Measurements from ENCODE around the gene RASSF8.

The RASSF8 gene

DNA sequence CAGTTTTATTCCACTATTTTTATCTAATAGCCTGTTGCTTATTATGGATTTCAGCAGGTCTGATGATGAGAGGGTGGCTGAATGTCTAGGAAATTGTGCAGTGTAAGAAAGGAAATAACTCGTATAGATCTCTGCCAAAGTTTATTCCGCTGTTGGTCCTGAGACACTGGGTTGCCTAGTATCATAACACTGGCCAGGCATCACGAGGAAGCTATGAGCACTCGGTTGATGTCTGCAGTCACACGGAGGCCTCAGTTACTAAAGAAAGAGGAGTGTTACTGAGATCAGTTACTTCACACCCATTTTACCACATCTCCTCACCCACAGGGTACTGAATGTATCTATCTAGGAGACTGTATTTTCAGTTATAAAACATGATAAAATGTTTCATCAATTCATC lies 144.5 kb downstream of the RASSF8 start:
- TF ChIP-seq, protein P1, sequence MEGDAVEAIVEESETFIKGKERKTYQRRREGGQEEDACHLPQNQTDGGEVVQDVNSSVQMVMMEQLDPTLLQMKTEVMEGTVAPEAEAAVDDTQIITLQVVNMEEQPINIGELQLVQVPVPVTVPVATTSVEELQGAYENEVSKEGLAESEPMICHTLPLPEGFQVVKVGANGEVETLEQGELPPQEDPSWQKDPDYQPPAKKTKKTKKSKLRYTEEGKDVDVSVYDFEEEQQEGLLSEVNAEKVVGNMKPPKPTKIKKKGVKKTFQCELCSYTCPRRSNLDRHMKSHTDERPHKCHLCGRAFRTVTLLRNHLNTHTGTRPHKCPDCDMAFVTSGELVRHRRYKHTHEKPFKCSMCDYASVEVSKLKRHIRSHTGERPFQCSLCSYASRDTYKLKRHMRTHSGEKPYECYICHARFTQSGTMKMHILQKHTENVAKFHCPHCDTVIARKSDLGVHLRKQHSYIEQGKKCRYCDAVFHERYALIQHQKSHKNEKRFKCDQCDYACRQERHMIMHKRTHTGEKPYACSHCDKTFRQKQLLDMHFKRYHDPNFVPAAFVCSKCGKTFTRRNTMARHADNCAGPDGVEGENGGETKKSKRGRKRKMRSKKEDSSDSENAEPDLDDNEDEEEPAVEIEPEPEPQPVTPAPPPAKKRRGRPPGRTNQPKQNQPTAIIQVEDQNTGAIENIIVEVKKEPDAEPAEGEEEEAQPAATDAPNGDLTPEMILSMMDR (IDR thresholded peaks at IDR 0.05; ENCODE audit: low read depth, low read length, missing control alignments): no peak
- H3K4me3 ChIP-seq (ENCODE audit: low read depth, low read length): no peak overlapping the region
- no peak overlapping the region for H3K27ac ChIP-seq
- H3K36me3 ChIP-seq (replicated peaks): no peaks in the 10 kb centered on the region
- in situ Hi-C loops (cut with HindIII; ENCODE audit: low pct_ligation_motif_present, low sequenced_read_pairs): loop anchor here (25.0 kb wide), 1 partner anchor 534 kb away; no protein-coding TSS in a partner anchor
- no peaks in the 10 kb centered on the region for H3K27me3 ChIP-seq (replicated peaks)
- DNase-seq: no peak

DNA sequence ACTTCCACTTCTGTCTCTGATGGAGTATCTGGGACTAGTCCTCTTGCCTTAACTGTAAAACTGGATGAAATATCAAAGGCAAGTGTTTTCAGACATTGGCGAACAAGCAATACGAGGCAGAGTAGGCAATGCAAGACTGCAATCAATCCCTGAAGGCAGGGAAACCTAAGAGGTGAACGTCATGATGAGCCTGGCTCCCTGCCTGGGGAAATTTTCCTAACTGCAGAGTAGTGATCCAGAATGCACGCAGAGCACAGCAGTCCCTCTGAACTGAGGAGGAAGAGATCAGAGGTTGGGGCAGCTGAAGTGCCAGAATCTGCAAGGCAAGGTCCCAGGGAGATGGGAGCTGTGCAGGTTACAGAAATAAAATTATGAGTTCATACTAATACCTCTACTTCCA lies 147.9 kb downstream of the RASSF8 start:
- no peak overlapping the region for H3K4me3 ChIP-seq (ENCODE audit: low read depth, low read length)
- H3K27me3 ChIP-seq (replicated peaks): no peaks in the 10 kb centered on the region
- TF ChIP-seq, protein P1 (IDR thresholded peaks at IDR 0.05; ENCODE audit: low read depth, low read length, missing control alignments): no peak
- H3K36me3 ChIP-seq (replicated peaks): no peaks in the 10 kb centered on the region
- H3K27ac ChIP-seq: no peak overlapping the region
- DNase-seq: no peak
- in situ Hi-C loops (cut with HindIII; ENCODE audit: low pct_ligation_motif_present, low sequenced_read_pairs): loop anchor here (25.0 kb wide), 1 partner anchor 531 kb away; no protein-coding TSS in a partner anchor

DNA sequence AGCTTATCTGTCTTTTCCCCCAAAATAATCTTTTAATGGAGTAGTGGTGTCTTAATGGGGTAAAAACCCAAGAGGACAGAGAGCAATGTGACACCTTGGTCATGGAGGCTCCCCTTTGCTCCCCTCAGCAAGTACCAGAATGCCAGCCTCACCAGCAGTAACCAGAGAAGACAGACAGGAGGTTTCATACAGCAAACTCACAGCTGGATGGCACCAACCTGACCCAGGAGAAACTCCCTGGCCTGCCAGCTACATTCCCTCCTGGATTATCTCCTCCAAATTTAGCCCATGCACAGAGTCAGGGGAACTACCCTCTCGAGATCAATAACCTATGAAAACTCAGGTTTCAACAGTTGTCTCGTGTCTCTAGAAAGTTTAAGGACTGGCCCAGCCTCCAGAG lies 150.4 kb downstream of the RASSF8 start:
- no peaks in the 10 kb centered on the region for H3K36me3 ChIP-seq (replicated peaks)
- DNase-seq: no peak
- TF ChIP-seq, protein P1 (IDR thresholded peaks at IDR 0.05; ENCODE audit: low read depth, low read length, missing control alignments): no peak
- H3K27me3 ChIP-seq (replicated peaks): no peaks in the 10 kb centered on the region
- in situ Hi-C loops (cut with HindIII; ENCODE audit: low pct_ligation_motif_present, low sequenced_read_pairs): loop anchor here (25.0 kb wide), 1 partner anchor 528 kb away; no protein-coding TSS in a partner anchor
- no peak overlapping the region for H3K27ac ChIP-seq
- H3K4me3 ChIP-seq (ENCODE audit: low read depth, low read length): no peak overlapping the region

DNA sequence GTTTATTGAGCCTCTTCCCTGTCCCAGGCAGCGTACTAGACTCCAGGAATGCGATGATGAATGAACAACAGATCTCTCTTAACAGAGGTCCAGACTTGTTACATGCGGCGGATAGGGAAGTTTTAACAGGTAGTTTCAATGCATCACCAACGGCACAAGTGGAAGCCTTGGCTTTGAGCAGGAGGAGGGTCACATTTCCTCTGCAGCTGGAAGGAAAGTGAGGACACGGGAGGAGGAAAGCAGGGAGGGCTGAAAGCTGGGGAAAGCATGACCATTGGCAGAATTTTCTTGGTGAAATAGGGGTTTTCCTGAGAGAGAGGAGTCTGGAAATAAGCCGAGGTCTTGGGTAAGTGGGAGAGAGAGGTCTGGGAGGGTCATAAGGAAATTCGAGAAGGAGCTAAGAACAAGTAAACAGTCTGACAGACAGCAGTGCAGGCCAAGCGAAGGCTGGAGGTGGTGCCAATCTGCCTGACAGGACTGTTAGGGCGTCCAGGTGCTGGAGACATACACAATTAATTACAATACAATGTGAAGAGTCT lies 150.9 kb downstream of the RASSF8 start:
- in situ Hi-C loops (cut with HindIII; ENCODE audit: low pct_ligation_motif_present, low sequenced_read_pairs): loop anchor here (25.0 kb wide), 1 partner anchor 528 kb away; no protein-coding TSS in a partner anchor
- TF ChIP-seq, protein P1 (IDR thresholded peaks at IDR 0.05; ENCODE audit: low read depth, low read length, missing control alignments): no peak
- Histone ChIP-seq H3K36me3 (replicated peaks) (no peaks in the 10 kb centered on the region), H3K27ac (no peak overlapping the region), H3K4me3 (ENCODE audit: low read depth, low read length) (no peak overlapping the region), H3K27me3 (replicated peaks) (no peaks in the 10 kb centered on the region)
- DNase-seq: no peak

DNA sequence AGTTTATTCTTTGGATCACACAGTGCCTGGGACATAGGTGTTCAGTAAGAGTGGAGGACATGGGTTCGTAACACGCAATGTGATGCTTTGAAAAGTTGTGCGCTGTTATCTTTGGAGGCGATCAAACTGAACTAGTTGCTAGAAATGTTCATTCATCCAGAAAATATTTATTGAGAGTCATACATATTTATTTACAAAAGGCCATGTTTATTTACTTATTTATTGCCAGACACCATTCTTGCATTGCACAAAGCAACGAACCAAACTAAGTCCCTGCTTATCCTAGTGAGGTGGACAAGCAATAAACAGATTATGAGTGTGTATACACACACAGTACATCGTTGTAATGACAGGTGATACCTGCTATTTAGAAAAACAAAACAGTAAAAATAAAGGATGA lies 153.8 kb downstream of the RASSF8 start:
- Histone ChIP-seq H3K4me3 (ENCODE audit: low read depth, low read length) (no peak overlapping the region), H3K36me3 (replicated peaks) (no peaks in the 10 kb centered on the region), H3K27me3 (replicated peaks) (no peaks in the 10 kb centered on the region), H3K27ac (no peak overlapping the region)
- DNase-seq: no peak
- TF ChIP-seq, protein P1 (IDR thresholded peaks at IDR 0.05; ENCODE audit: low read depth, low read length, missing control alignments): no peak
- in situ Hi-C loops (cut with HindIII; ENCODE audit: low pct_ligation_motif_present, low sequenced_read_pairs): loop anchor here (25.0 kb wide), 1 partner anchor 525 kb away; no protein-coding TSS in a partner anchor

DNA sequence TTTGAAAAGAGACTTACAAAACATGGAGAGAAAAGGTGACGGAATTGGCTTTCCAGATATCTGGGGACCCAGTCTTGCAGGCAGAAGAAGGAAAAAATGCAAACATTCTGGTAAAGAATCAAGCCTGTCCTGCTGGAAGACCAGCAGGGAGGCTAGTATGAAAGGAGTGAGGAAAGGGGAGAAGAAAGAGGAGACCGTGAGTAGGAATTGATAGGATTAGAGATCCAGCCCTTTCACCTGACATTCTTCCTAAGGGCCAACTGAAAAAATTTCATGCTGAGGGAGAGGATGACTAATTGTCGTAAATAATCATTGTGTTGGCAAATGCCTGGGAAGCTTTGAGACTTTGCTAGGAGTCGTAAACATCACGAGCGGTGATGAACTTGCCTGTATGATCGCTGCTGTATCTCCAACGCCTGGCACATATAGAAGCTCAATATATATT lies 154.2 kb downstream of the RASSF8 start:
- DNase-seq: no peak
- no peak overlapping the region for H3K4me3 ChIP-seq (ENCODE audit: low read depth, low read length)
- in situ Hi-C loops (cut with HindIII; ENCODE audit: low pct_ligation_motif_present, low sequenced_read_pairs): loop anchor here (25.0 kb wide), 1 partner anchor 525 kb away; no protein-coding TSS in a partner anchor
- no peak overlapping the region for H3K27ac ChIP-seq
- no peaks in the 10 kb centered on the region for H3K27me3 ChIP-seq (replicated peaks)
- H3K36me3 ChIP-seq (replicated peaks): no peaks in the 10 kb centered on the region
- TF ChIP-seq, protein P1 (IDR thresholded peaks at IDR 0.05; ENCODE audit: low read depth, low read length, missing control alignments): no peak

All from brain microvascular endothelial cell (primary cell).